Mesenchymal stem cell (in vitro differentiated cells and primary cell): Measurements from ENCODE around the gene MCF2L2.

Experiments used
- DNase-seq: peaks from one replicate; pipeline ENCODE4 v3.0.0-alpha.2; 2013
- H2AFZ ChIP-seq: one replicate; pipeline ENCODE4 v1.6.1; 2013; ENCODE audit warnings: low read depth, mild to moderate bottlenecking, control low read depth, inconsistent platforms, low read length, moderate library complexity
- H2AK5ac ChIP-seq: 2 replicates; pipeline ENCODE4 v1.6.1; 2013; ENCODE audit warnings: low read length, moderate library complexity, mild to moderate bottlenecking, inconsistent platforms; ENCODE audit not compliant: severe bottlenecking
- H2BK120ac ChIP-seq: one replicate; pipeline ENCODE4 v1.6.1; 2013; ENCODE audit warnings: low read depth, mild to moderate bottlenecking, inconsistent platforms, low read length, moderate library complexity
- H2BK12ac ChIP-seq, 2 experiments: one replicate each; pipeline ENCODE4 v1.6.1; 2013; ENCODE audit warnings: inconsistent platforms in 2 of 2, low read length in 2 of 2, mild to moderate bottlenecking in 2 of 2, moderate library complexity in 2 of 2, control low read depth in 1 of 2
- H2BK15ac ChIP-seq: one replicate; pipeline ENCODE4 v1.6.1; 2013; ENCODE audit warnings: mild to moderate bottlenecking, low read depth, inconsistent platforms; ENCODE audit not compliant: poor library complexity, severe bottlenecking
- H2BK5ac ChIP-seq: 2 replicates; pipeline ENCODE4 v1.6.1; 2013; ENCODE audit warnings: low read depth, mild to moderate bottlenecking, low read length, control low read depth, inconsistent platforms; ENCODE audit not compliant: poor library complexity, severe bottlenecking
- H3K14ac ChIP-seq, 2 experiments: one replicate each; pipeline ENCODE4 v1.6.1; 2013; ENCODE audit warnings: inconsistent platforms in 2 of 2, low read length in 2 of 2, control low read depth in 1 of 2, mild to moderate bottlenecking in 1 of 2, moderate library complexity in 1 of 2
- H3K18ac ChIP-seq, 2 experiments: one replicate each; pipeline ENCODE4 v1.6.1; 2013; ENCODE audit warnings: inconsistent platforms in 2 of 2, low read length in 2 of 2, control low read depth in 1 of 2, low read depth in 1 of 2, mild to moderate bottlenecking in 1 of 2
- H3K23ac ChIP-seq, 2 experiments: one replicate each; pipeline ENCODE4 v1.6.1; 2013; ENCODE audit warnings: inconsistent platforms in 2 of 2, low read length in 2 of 2, mild to moderate bottlenecking in 2 of 2, moderate library complexity in 2 of 2, control low read depth in 1 of 2
- H3K27ac ChIP-seq: 2 replicates; pipeline ENCODE4 v1.5.1; 2013; ENCODE audit warnings: mild to moderate bottlenecking, moderate library complexity, low read length, control low read depth, inconsistent platforms; ENCODE audit not compliant: poor library complexity, severe bottlenecking
- H3K27me3 ChIP-seq, 2 experiments: 2 replicates each; pipeline versions ENCODE4 v1.6.1 to v1.7.0; 2013; ENCODE audit warnings: low read length in 2 of 2, mild to moderate bottlenecking in 2 of 2, moderate library complexity in 2 of 2, control low read depth in 1 of 2, inconsistent platforms in 1 of 2; ENCODE audit not compliant: control insufficient read depth in 1 of 2, insufficient read depth in 1 of 2
- H3K36me3 ChIP-seq, 2 experiments: 2 replicates each; pipeline versions ENCODE4 v1.6.1 to v1.7.0; 2013; ENCODE audit warnings: low read length in 2 of 2, control low read depth in 1 of 2, inconsistent platforms in 1 of 2, low read depth in 1 of 2, mild to moderate bottlenecking in 1 of 2; ENCODE audit not compliant: insufficient read depth in 2 of 2, control insufficient read depth in 1 of 2
- H3K4ac ChIP-seq, 2 experiments: one replicate each; pipeline ENCODE4 v1.6.1; 2013; ENCODE audit warnings: inconsistent platforms in 2 of 2, low read length in 2 of 2, mild to moderate bottlenecking in 2 of 2, moderate library complexity in 2 of 2, control low read depth in 1 of 2, low read depth in 1 of 2
- H3K4me1 ChIP-seq: 2 replicates; pipeline ENCODE4 v1.6.1; 2013; ENCODE audit warnings: low read depth, low read length, control low read depth; ENCODE audit not compliant: control insufficient read depth, insufficient read depth
- H3K4me2 ChIP-seq: 2 replicates; pipeline ENCODE4 v1.6.1; 2013; ENCODE audit warnings: low read length, mild to moderate bottlenecking, inconsistent platforms; ENCODE audit not compliant: poor library complexity, severe bottlenecking
- H3K4me3 ChIP-seq, 2 experiments: 2 replicates each; pipeline versions ENCODE4 v1.5.1 to v1.7.0; 2013; ENCODE audit warnings: low read length in 2 of 2, mild to moderate bottlenecking in 2 of 2, control low read depth in 1 of 2, low read depth in 1 of 2; ENCODE audit not compliant: insufficient read depth in 1 of 2
- H3K79me1 ChIP-seq: replicated peaks from 2 replicates; pipeline ENCODE4 v1.6.1; 2013; ENCODE audit warnings: mild to moderate bottlenecking, control low read depth, low read length, inconsistent platforms; ENCODE audit not compliant: poor library complexity, severe bottlenecking
- H3K9ac ChIP-seq: 2 replicates; pipeline ENCODE4 v1.7.0; 2013; ENCODE audit warnings: mild to moderate bottlenecking, low read length, moderate library complexity
- H3K9me3 ChIP-seq: 2 replicates; pipeline ENCODE4 v1.7.0; 2013; ENCODE audit warnings: mild to moderate bottlenecking, low read length; ENCODE audit not compliant: control insufficient read depth
- H4K8ac ChIP-seq: one replicate; pipeline ENCODE4 v1.6.1; 2013; ENCODE audit warnings: inconsistent platforms, mild to moderate bottlenecking, low read length, moderate library complexity
- H4K91ac ChIP-seq: one replicate; pipeline ENCODE4 v1.6.1; 2013; ENCODE audit warnings: mild to moderate bottlenecking, low read length, inconsistent platforms
- WGBS: methylation state at CpG from one replicate; pipeline ENCODE4 v1.1.7; 2013; ENCODE audit warnings: mixed read lengths; 5-methylcytosine and 5-hydroxymethylcytosine counted together

The MCF2L2 gene

GRCh38 chr3:183211352-183211751 lies 217.1 kb downstream of the MCF2L2 start:
- Histone ChIP-seq H3K79me1 (no peaks in the 10 kb centered on the region), H3K18ac (no peak overlapping the region), H4K8ac (no peak overlapping the region), H3K9me3 (no peaks in the 10 kb centered on the region), H3K27me3 (peaks cover 0 to 22% of the 10 kb centered on the region in 2 experiments), H3K9ac (no peak overlapping the region), H2BK5ac (no peak overlapping the region), H2AK5ac (no peak overlapping the region), H4K91ac (peak overlapping the region; percentile 14), H2BK120ac (no peak overlapping the region), H3K23ac (no peak overlapping the region), H3K27ac (no peak overlapping the region), H3K14ac (no peak overlapping the region), H3K4me1 (no peaks in the 10 kb centered on the region), H3K4ac (no peak overlapping the region), H2AFZ (no peak overlapping the region), H2BK15ac (no peak overlapping the region), H3K4me2 (no peak overlapping the region), H3K4me3 (no peak overlapping the region), H3K36me3 (no peaks in the 10 kb centered on the region), H2BK12ac (no peak overlapping the region)
- whole genome bisulfite sequencing = 93% methylated on average over 10 of the region's 13 CpGs
- DNase-seq = no peak

- DNase-seq = no peak
- Histone ChIP-seq H4K8ac (no peak overlapping the region), H3K36me3 (no peaks in the 10 kb centered on the region), H4K91ac (no peak overlapping the region), H3K18ac (no peak overlapping the region), H2BK15ac (no peak overlapping the region), H3K4me1 (no peaks in the 10 kb centered on the region), H2BK5ac (no peak overlapping the region), H3K4me3 (no peak overlapping the region), H3K79me1 (no peaks in the 10 kb centered on the region), H2BK120ac (no peak overlapping the region), H3K4ac (no peak overlapping the region), H2AK5ac (no peak overlapping the region), H2BK12ac (no peak overlapping the region), H2AFZ (no peak overlapping the region), H3K27me3 (peaks cover 0 to 21% of the 10 kb centered on the region in 2 experiments), H3K4me2 (no peak overlapping the region), H3K9ac (no peak overlapping the region), H3K27ac (no peak overlapping the region), H3K9me3 (no peaks in the 10 kb centered on the region), H3K23ac (no peak overlapping the region), H3K14ac (no peak overlapping the region)
- 80% methylated on average over 9 of the region's 9 CpGs for WGBS
Observed at GRCh38 chr3:183210862-183211341, 217.5 kb downstream of the MCF2L2 start.

- H2AFZ ChIP-seq = no peak overlapping the region
- no peak overlapping the region for H2BK12ac ChIP-seq
- H2BK15ac ChIP-seq = no peak overlapping the region
- H3K27me3 ChIP-seq = peaks cover 0 to 19% of the 10 kb centered on the region in 2 experiments
- no peak overlapping the region for H3K4me2 ChIP-seq
- H2BK120ac ChIP-seq = no peak overlapping the region
- H3K23ac ChIP-seq = no peak overlapping the region
- no peak for DNase-seq
- WGBS = 83% methylated on average over 3 of the region's 5 CpGs
- H3K9ac ChIP-seq = no peak overlapping the region
- H3K9me3 ChIP-seq = no peaks in the 10 kb centered on the region
- no peak overlapping the region for H4K8ac ChIP-seq
- no peaks in the 10 kb centered on the region for H3K36me3 ChIP-seq
- H4K91ac ChIP-seq = no peak overlapping the region
- no peaks in the 10 kb centered on the region for H3K79me1 ChIP-seq
- no peak overlapping the region for H3K4ac ChIP-seq
- no peak overlapping the region for H2AK5ac ChIP-seq
- H3K4me1 ChIP-seq = no peaks in the 10 kb centered on the region
- no peak overlapping the region for H3K14ac ChIP-seq
- H3K4me3 ChIP-seq = no peak overlapping the region
- H3K18ac ChIP-seq = no peak overlapping the region
- no peak overlapping the region for H2BK5ac ChIP-seq
- H3K27ac ChIP-seq = no peak overlapping the region
Observed at GRCh38 chr3:183210341-183210740, 218.1 kb downstream of the MCF2L2 start.

GRCh38 chr3:183208800-183209199 lies 219.6 kb downstream of the MCF2L2 start:
- H3K14ac ChIP-seq = no peak overlapping the region
- whole genome bisulfite sequencing = 78% methylated on average over 1 of the region's 2 CpGs
- no peak overlapping the region for H3K18ac ChIP-seq
- no peak overlapping the region for H2AFZ ChIP-seq
- no peak overlapping the region for H3K23ac ChIP-seq
- H2BK5ac ChIP-seq = no peak overlapping the region
- no peak overlapping the region for H3K27ac ChIP-seq
- H3K79me1 ChIP-seq = no peaks in the 10 kb centered on the region
- no peak overlapping the region for H3K4me2 ChIP-seq
- H2BK12ac ChIP-seq = no peak overlapping the region
- H2AK5ac ChIP-seq = no peak overlapping the region
- DNase-seq = no peak
- H3K4me1 ChIP-seq = no peaks in the 10 kb centered on the region
- H4K91ac ChIP-seq = no peak overlapping the region
- no peak overlapping the region for H3K9ac ChIP-seq
- peaks cover 0 to 19% of the 10 kb centered on the region in 2 experiments for H3K27me3 ChIP-seq
- no peak overlapping the region for H3K4me3 ChIP-seq
- H2BK120ac ChIP-seq = no peak overlapping the region
- H2BK15ac ChIP-seq = no peak overlapping the region
- H3K36me3 ChIP-seq = no peaks in the 10 kb centered on the region
- no peak overlapping the region for H4K8ac ChIP-seq
- no peaks in the 10 kb centered on the region for H3K9me3 ChIP-seq
- H3K4ac ChIP-seq = no peak overlapping the region
